Caco-2 (cell line): ENCODE results near the gene ZRANB1. TPM values are rescaled to one million over a fixed set of nuclear protein-coding genes. Genes with fewer than 3 reads are reported as not detected.

Source experiments
- BruUV-seq: library from RNA; stranded (reverse); fragments of 400-500 nt; replicated peaks from 2 replicates; lab custom pipeline; 2021; lab: Mats Ljungman, UMichigan
- CTCF ChIA-PET: fragments of 300-600 bp; sonication (Branson Sonifier 250); formaldehyde crosslinking; loops from one replicate; lab custom pipeline; 2022; ENCODE audit warnings: antibody characterized with exemption; lab: Charles Lee
- POLR2A ChIA-PET: fragments of 300-600 bp; sonication (Branson Sonifier 250); formaldehyde crosslinking; loops from one replicate; lab custom pipeline; 2022; ENCODE audit warnings: antibody characterized with exemption; lab: Charles Lee
- DNase-seq, 2 experiments: peaks; one replicate each; pipeline versions ENCODE4 v3.0.0 to v3.0.0-alpha.2; 2020 to 2022
- H3K27me3 ChIP-seq: replicated peaks from 2 replicates; pipeline ENCODE4 v1.6.0; 2011; ENCODE audit warnings: low read length; ENCODE audit not compliant: control insufficient read depth, insufficient read depth
- H3K36me3 ChIP-seq: 2 replicates; pipeline ENCODE4 v1.5.1; 2011; ENCODE audit warnings: low read length; ENCODE audit not compliant: control insufficient read depth, insufficient read depth
- H3K4me1 ChIP-seq: fragments of 250-450 bp; sonication (Bioruptor Pico); 2 replicates; pipeline ENCODE4 v1.5.1; 2020; ENCODE audit warnings: mild to moderate bottlenecking
- H3K4me3 ChIP-seq: 2 replicates; pipeline ENCODE4 v1.5.1; 2011; ENCODE audit warnings: low read depth, mild to moderate bottlenecking, control low read depth, low read length
- H3K9me3 ChIP-seq: fragments of 250-450 bp; sonication (Bioruptor Pico); 2 replicates; pipeline ENCODE4 v1.5.1; 2020; ENCODE audit warnings: mild to moderate bottlenecking, moderate library complexity
- H3K27ac Mint-ChIP-seq: one replicate; pipeline ENCODE4 v1.8.0; 2022; ENCODE audit warnings: mixed read lengths; ENCODE audit not compliant: unreplicated experiment
- H3K27me3 Mint-ChIP-seq: one replicate; pipeline ENCODE4 v1.8.0; 2022; ENCODE audit warnings: mixed read lengths; ENCODE audit not compliant: insufficient read depth, unreplicated experiment
- H3K36me3 Mint-ChIP-seq: one replicate; pipeline ENCODE4 v1.8.0; 2022; ENCODE audit warnings: mild to moderate bottlenecking, mixed read lengths; ENCODE audit not compliant: insufficient read depth, unreplicated experiment
- H3K4me1 Mint-ChIP-seq: one replicate; pipeline ENCODE4 v1.8.0; 2022; ENCODE audit warnings: low read depth, mixed read lengths; ENCODE audit not compliant: unreplicated experiment
- H3K4me3 Mint-ChIP-seq: one replicate; pipeline ENCODE4 v1.8.0; 2022; ENCODE audit warnings: mild to moderate bottlenecking, moderate library complexity, mixed read lengths; ENCODE audit not compliant: unreplicated experiment
- H3K9me3 Mint-ChIP-seq: one replicate; pipeline ENCODE4 v1.8.0; 2022; ENCODE audit warnings: mixed read lengths; ENCODE audit not compliant: unreplicated experiment
- intact Hi-C: fragments of 100-400 bp; cut with micrococcal nuclease; formaldehyde crosslinking; loops from one replicate; pipeline ENCODE4 v1.10.0; 2022; ENCODE audit not compliant: unreplicated experiment
- total RNA-seq: library from RNA; stranded (reverse); gene quantifications from 2 replicates; pipeline ENCODE4 v1.2.3, GENCODE V29; 2022
- TF ChIP-seq, protein P1 (sequence below), 2 experiments: fragments of 200-600 bp in 1 of 2; IDR thresholded peaks; 1 replicate in 1 of 2; 2 replicates in 1 of 2; pipeline versions ENCODE4 v1.5.1 to v1.8.0; 2011 to 2022; ENCODE audit warnings: antibody characterized with exemption in 1 of 2, control low read depth in 1 of 2, inconsistent platforms in 1 of 2, low read depth in 1 of 2, low read length in 1 of 2, mild to moderate bottlenecking in 1 of 2, moderate library complexity in 1 of 2; ENCODE audit not compliant: insufficient read depth in 1 of 2, severe bottlenecking in 1 of 2, unreplicated experiment in 1 of 2

Gene ZRANB1
- total RNA-seq, 1 experiment from 2014 or later = 24.6 TPM

DNA sequence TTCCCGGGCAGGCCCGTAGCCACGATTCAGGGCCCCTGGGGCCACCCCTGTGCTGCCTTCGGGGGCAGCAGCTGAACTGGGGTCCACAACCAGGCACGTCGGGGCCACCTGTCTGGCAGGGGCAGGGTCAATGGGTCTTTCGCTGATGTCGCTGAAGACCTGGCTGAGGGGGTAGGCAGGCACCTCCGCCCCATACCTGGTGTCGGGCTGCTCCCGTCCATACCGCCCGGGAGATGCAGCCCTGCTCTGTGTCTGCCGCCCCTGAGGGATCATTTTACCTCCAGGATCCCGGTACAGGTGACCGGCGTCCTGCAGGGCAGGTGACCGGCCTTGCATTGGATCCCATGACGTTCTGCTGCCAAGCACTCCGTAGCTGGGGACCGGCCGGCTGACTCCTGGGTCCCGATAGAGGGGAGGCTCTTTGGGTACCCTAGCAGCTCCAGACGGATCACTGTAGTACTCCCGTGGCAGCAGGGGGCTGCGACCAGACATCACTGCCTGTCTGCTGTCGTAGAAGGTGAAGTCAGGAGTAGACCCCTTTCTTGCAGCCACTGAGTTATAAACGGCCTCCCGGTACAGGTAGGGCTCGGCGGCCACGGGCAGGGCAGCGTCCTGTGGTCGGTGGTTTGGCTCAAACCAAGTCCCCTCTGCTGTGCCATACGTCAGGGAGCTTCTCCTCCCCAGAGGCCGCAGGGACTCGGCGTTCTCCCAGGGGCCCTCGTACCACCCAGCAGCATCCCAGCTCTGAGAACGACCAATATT lies 85.2 kb downstream of the ZRANB1 start:
- H3K27ac Mint-ChIP-seq = no peak overlapping the region
- CTCF ChIA-PET = no interaction called here
- Histone ChIP-seq H3K4me1 (peaks cover 6% of the 10 kb centered on the region; the same call in 1 of the 2 replicates), H3K9me3 (no peaks in the 10 kb centered on the region), H3K36me3 (peaks cover 4% of the 10 kb centered on the region), H3K4me3 (no peak overlapping the region), H3K27me3 (no peaks in the 10 kb centered on the region)
- H3K4me1 Mint-ChIP-seq = peaks cover 12% of the 10 kb centered on the region
- no peaks in the 10 kb centered on the region for H3K9me3 Mint-ChIP-seq
- DNase-seq = no peak
- no peak overlapping the region for H3K4me3 Mint-ChIP-seq
- POLR2A ChIA-PET = no interaction called here
- H3K27me3 Mint-ChIP-seq = no peaks in the 10 kb centered on the region
- no TSS peak for BruUV-seq
- TF ChIP-seq, protein P1, sequence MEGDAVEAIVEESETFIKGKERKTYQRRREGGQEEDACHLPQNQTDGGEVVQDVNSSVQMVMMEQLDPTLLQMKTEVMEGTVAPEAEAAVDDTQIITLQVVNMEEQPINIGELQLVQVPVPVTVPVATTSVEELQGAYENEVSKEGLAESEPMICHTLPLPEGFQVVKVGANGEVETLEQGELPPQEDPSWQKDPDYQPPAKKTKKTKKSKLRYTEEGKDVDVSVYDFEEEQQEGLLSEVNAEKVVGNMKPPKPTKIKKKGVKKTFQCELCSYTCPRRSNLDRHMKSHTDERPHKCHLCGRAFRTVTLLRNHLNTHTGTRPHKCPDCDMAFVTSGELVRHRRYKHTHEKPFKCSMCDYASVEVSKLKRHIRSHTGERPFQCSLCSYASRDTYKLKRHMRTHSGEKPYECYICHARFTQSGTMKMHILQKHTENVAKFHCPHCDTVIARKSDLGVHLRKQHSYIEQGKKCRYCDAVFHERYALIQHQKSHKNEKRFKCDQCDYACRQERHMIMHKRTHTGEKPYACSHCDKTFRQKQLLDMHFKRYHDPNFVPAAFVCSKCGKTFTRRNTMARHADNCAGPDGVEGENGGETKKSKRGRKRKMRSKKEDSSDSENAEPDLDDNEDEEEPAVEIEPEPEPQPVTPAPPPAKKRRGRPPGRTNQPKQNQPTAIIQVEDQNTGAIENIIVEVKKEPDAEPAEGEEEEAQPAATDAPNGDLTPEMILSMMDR (IDR thresholded peaks at IDR 0.05; ENCODE audit: insufficient read depth in 1 of 2, low read depth in 1 of 2, low read length in 1 of 2, severe bottlenecking in 1 of 2, unreplicated experiment in 1 of 2) = no peak
- peaks cover 68% of the 10 kb centered on the region for H3K36me3 Mint-ChIP-seq
- intact Hi-C loops = no loop called here

DNA sequence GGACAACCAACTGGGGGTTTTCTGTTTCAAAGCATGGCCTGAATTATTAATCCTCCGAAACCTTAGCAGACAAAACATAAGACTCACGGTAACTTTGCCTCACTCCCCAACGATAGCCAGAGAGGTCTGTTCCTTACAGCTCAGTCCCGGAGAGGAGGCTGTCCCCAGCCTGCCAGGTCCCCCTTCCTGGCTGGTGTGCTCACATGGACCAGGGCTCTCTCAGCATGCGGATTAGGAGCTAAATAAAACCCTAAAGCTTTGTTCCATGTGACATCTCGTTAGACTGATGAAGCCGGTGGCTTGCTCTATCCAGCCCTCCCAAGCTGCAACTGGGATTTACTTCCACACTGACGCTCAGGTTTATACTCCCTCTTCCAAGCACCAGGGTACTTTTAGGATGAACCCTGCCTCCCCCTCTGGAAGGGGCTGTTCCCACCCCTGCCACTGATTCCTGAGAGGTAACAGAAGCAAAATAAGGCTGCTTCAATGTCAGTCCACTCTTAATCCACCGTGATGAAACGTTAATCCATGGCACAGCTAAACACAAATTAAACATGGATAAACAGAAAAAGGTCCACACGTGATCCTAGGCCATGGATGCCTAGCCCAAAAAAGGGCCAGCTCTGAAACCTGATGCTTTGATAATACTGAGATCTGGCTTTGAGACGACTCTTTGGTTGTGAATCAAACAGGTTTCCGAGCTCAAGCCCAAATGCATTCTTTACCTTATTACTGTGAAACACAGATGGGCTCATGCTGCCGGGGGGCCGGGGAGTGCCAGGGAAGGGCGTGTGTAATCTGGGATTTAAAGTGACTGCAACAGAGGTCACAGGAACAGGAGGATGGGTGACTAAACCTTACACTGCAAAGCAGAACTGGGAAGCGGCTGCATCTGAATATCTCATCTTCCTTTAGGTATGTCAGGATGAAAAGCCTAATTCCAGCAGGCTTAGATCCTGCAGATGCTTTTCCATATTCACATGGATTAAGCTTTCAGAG lies 86.2 kb downstream of the ZRANB1 start:
- no peaks in the 10 kb centered on the region for H3K27me3 Mint-ChIP-seq
- CTCF ChIA-PET = no interaction called here
- intact Hi-C loops = no loop called here
- Histone ChIP-seq H3K36me3 (peaks cover 2% of the 10 kb centered on the region; the same call in 1 of the 2 replicates), H3K27me3 (no peaks in the 10 kb centered on the region), H3K9me3 (no peaks in the 10 kb centered on the region), H3K4me3 (no peak overlapping the region), H3K4me1 (peaks cover 6% of the 10 kb centered on the region; the same call in 1 of the 2 replicates)
- POLR2A ChIA-PET = no interaction called here
- no peak for DNase-seq
- no peak overlapping the region for H3K27ac Mint-ChIP-seq
- H3K4me3 Mint-ChIP-seq = no peak overlapping the region
- H3K9me3 Mint-ChIP-seq = no peaks in the 10 kb centered on the region
- TF ChIP-seq, protein P1 (IDR thresholded peaks at IDR 0.05; ENCODE audit: insufficient read depth in 1 of 2, low read depth in 1 of 2, low read length in 1 of 2, severe bottlenecking in 1 of 2, unreplicated experiment in 1 of 2) = no peak
- H3K4me1 Mint-ChIP-seq = peaks cover 12% of the 10 kb centered on the region
- BruUV-seq = no TSS peak
- H3K36me3 Mint-ChIP-seq = peaks cover 68% of the 10 kb centered on the region

DNA sequence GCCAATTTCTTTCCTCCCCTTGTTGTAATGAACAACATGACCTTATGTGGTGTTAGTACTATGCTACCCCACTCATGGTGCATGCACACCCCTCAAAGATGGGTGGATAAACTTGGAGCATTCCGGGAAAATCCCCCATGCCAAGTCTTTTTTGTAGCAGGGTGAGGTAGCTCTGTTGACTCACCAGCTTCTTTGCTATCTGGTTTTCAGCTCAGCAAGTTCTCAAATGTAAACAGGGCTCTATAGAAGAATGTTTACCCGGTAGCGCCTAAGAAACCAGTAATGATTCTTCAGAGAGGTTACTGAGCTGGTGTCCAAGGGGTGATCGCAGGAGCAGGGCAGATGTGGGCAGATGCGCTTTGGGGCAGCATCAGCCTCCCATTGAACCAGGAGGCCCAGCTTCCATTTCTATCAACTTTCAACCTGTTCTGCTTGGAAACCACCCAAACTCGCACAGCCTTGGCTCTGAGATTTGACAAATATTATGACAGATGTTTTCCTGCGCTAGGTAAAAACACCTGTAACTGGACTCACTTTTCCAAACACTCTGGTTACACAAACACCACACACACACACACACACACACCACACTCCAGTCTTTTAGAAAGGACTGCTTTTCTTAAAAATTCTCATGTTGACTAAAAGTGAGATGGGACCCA lies 87.8 kb downstream of the ZRANB1 start:
- no peaks in the 10 kb centered on the region for H3K27me3 ChIP-seq
- ChIA-PET POLR2A (no interaction called here), CTCF (interaction anchor here (0.5 to 1.1 kb wide), 3 partner anchors 19 to 37 kb away, joined by 3 to 9 read pairs (median 4); no protein-coding TSS in a partner anchor)
- H3K9me3 ChIP-seq = no peaks in the 10 kb centered on the region
- Mint-ChIP-seq H3K27ac (peak overlapping the region; percentile 82), H3K36me3 (peaks cover 63% of the 10 kb centered on the region), H3K4me3 (peak overlapping the region; percentile 38), H3K4me1 (peaks cover 14% of the 10 kb centered on the region), H3K9me3 (no peaks in the 10 kb centered on the region), H3K27me3 (no peaks in the 10 kb centered on the region)
- no peak overlapping the region for H3K4me3 ChIP-seq
- peaks cover 2% of the 10 kb centered on the region; the same call in 1 of the 2 replicates for H3K36me3 ChIP-seq
- intact Hi-C loops = no loop called here
- DNase-seq = no peak
- BruUV-seq = no TSS peak
- H3K4me1 ChIP-seq = peaks cover 10% of the 10 kb centered on the region
- TF ChIP-seq, protein P1 (IDR thresholded peaks at IDR 0.05; ENCODE audit: insufficient read depth in 1 of 2, low read depth in 1 of 2, low read length in 1 of 2, severe bottlenecking in 1 of 2, unreplicated experiment in 1 of 2) = no peak
